ENCODE data around the gene ANKUB1. TPM values are rescaled to one million over a fixed set of nuclear protein-coding genes. Genes with fewer than 3 reads are reported as not detected.

ANKUB1 gene
- total RNA-seq, 1 donor from 2014 or later: not detected

- no peak for DNase-seq (ENCODE audit: low spot score)
- intact Hi-C loops (cut with DNase I): no loop called here
These were observed 65.5 kb downstream of the ANKUB1 start for GRCh38 chr3:149726716-149727407.

GRCh38 chr3:149723781-149724180 lies 68.6 kb downstream of the ANKUB1 start:
- intact Hi-C loops (cut with DNase I): no loop called here
- no peak for DNase-seq (ENCODE audit: low spot score)

GRCh38 chr3:149720918-149721317 lies 71.4 kb downstream of the ANKUB1 start:
- no peak for DNase-seq (ENCODE audit: low spot score)
- intact Hi-C loops (cut with DNase I): no loop called here

GRCh38 chr3:149717391-149718056 lies 74.8 kb downstream of the ANKUB1 start:
- no peak for DNase-seq (ENCODE audit: low spot score)
- intact Hi-C loops (cut with DNase I): loop anchor here (1.0 to 5.0 kb wide), 4 partner anchors 55 to 205 kb away; no protein-coding TSS in a partner anchor

DNA sequence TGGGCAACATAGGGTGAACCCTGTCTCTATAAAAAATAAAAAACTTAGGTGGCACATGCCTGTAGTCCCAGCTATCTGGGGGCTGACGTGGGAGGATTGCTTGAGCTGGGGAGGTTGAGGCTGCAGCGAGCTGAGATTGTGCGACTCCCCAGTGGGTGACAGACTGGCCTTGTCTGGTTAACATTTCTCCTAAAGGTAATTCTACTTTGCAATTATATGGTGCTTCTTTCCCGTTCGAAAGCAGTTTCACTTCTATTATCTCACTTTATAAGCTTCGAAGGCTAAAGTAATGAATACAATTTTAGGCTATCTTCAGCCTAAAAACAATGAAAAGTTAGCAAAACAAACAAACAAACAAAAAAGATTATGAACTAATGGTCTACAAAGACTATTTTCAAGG lies 75.4 kb downstream of the ANKUB1 start:
- no peak for DNase-seq (ENCODE audit: low spot score)
- intact Hi-C loops (cut with DNase I): loop anchor here (1.0 to 5.0 kb wide), 3 partner anchors 55 to 205 kb away; no protein-coding TSS in a partner anchor

GRCh38 chr3:149715247-149715646 lies 77.1 kb downstream of the ANKUB1 start:
- intact Hi-C loops (cut with DNase I): loop anchor here (5.0 kb wide), 2 partner anchors 53 to 93 kb away; no protein-coding TSS in a partner anchor
- no peak for DNase-seq (ENCODE audit: low spot score)

GRCh38 chr3:149713730-149714654 lies 78.4 kb downstream of the ANKUB1 start:
- DNase-seq (ENCODE audit: low spot score): no peak
- intact Hi-C loops (cut with DNase I): no loop called here

Other genes with a start within 250 kb of the ANKUB1 start
- gene WWTR1, start 134.5 kb downstream of the ANKUB1 start, total RNA-seq: 82.7 TPM
- 19.5 TPM for gene COMMD2, start 40.1 kb downstream of the ANKUB1 start, total RNA-seq
- 46.6 TPM for gene RNF13, start 20.7 kb upstream of the ANKUB1 start, total RNA-seq
- 84.8 TPM for gene PFN2, start 178.3 kb upstream of the ANKUB1 start, total RNA-seq

Measured in cardiac septum (tissue), 1 donor.